T-helper 9 cell (primary cell): ENCODE data around the gene MCRS1.
"Not testable (repeated sequence)": the region's sequence is repeated elsewhere in the genome, so short reads cannot be mapped to it uniquely, and the experiment has no call there.

Experiments used
- DNase-seq: peaks from one replicate; pipeline ENCODE4 v3.0.0-alpha.2; 2020
- total RNA-seq, 2 donors: gene quantifications; one replicate each; lab custom pipeline; 2026; lab: John Stamatoyannopoulos, UW

Gene MCRS1
- 42.2 to 104 reads per million in 2 donors for total RNA-seq

- DNase-seq = peak; percentile 87
Measured at GRCh38 chr12:49567611-49568441, at the start of gene MCRS1. TSS of gene MCRS1 (minus strand) at chr12:49568142. CDS start at chr12:49566731, 1,411 bp downstream.

DNA sequence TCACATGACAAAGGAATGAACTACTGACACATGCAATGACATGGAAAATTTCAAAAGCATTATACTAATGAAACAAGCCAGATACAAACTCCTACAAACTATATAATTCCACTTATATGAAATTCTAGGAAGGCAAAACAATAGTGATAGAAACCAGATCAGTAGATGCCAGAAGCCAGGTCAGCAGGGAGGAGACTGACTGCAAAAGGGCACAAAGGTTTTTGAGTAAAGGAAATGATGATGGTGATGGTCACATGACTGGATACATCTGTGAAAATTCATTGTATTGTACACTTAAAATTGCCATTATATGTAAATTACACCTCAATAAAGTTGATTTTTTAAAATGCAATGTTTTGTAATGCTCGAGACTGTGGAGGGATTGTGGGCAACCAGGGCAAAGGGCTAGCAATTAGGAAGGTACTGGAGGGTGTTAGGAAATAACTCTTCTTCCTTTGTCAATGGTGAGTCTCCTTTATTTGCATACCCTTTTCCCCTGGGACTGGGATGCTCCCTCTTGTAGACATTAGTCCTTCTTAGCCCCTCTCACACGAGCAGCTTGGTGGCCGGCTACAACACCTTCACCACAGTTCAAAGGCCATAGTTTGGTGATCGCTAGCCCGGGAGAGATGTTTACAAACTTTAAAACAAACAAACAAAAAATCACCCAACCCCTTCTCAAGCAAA is 48.7 kb upstream of the MCRS1 start:
- DNase-seq = no peak

- DNase-seq = no peak
Measured at GRCh38 chr12:49615725-49616124, 47.8 kb upstream of the MCRS1 start.

- DNase-seq = no peak
Measured at GRCh38 chr12:49612210-49612609, 44.3 kb upstream of the MCRS1 start.

- DNase-seq = not testable (repeated sequence)
Measured at GRCh38 chr12:49610785-49611184, 42.8 kb upstream of the MCRS1 start.

DNA sequence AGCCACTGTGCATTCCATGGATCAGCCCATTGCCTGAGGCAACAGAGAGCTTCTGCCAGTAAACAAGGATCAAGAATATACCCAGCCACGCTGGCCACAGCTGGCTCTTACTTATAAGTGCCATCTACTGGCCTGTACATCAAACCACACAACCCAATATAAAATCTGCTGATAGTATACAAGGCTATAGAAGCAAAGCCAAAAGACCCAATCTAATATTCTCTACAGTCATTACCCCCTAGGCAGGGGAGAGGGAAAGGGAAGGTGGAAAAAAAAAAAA is 41.9 kb upstream of the MCRS1 start:
- DNase-seq = no peak

GRCh38 chr12:49609059-49609874 is 41.3 kb upstream of the MCRS1 start:
- no peak for DNase-seq

GRCh38 chr12:49605539-49605938 is 37.6 kb upstream of the MCRS1 start, which contains the start of gene FAM186B:
TSS of gene FAM186B (minus strand) at chr12:49605639. CDS start at chr12:49605477, 162 bp downstream.
- not testable (repeated sequence) for DNase-seq

DNA sequence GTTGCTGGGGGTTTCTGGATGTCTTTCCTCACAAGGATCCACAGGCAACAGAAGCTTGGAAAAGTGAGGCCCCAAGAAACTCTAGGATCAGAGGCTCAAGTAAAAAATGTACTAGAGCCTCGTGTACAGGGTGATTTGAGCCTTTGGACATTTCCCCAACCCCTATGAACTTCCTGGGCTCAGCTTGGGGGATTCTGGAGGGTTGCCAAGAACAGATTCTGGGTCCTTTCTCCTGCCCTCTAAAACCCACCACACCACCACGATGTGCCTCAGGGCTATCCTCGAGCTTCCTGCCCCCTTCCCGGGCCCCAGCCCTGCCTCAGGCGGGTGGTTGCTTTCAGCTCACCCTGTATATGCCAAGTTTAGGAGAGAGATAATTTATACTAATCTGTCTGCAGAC is 36.9 kb upstream of the MCRS1 start:
- no peak for DNase-seq

DNA sequence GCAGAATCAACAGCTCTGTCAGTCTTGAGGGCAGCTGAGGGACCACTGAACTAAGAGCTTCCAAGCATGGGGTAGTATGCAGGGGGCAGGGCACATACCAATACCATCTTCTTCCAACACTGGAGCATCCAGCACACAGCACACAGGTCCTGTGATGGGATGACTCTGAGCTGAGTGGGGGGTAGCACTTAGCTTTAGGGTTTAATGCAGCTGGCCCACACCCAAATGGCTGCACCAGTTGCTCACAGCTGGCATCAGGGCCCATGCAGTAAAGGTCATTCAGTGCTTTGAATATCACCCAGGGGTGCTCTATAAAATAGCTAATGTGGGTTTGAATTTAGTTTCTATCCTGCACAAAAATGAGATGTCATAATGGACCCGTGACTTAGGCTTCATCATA is 35.8 kb upstream of the MCRS1 start:
- DNase-seq = no peak

DNA sequence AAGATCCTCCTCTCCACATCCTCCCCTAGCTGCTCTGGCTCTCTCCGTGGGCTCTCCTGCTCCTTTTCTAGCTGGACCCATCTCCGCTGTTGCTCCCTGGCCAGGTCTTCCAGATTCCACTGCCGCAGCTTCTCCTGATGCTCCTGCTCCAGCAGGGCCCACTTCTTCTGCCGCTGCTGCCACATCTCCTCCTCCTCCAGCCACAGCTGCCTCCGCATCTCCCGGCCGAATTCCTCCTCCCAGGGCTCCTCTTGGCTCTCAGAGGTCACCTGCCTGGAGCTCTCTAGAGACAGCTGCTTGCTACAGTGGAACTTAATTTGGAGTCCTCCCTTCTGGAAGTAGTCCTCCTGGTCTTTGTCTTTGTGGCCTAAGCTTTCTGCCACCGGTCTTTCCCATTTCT is 32.0 kb upstream of the MCRS1 start:
- no peak for DNase-seq

DNA sequence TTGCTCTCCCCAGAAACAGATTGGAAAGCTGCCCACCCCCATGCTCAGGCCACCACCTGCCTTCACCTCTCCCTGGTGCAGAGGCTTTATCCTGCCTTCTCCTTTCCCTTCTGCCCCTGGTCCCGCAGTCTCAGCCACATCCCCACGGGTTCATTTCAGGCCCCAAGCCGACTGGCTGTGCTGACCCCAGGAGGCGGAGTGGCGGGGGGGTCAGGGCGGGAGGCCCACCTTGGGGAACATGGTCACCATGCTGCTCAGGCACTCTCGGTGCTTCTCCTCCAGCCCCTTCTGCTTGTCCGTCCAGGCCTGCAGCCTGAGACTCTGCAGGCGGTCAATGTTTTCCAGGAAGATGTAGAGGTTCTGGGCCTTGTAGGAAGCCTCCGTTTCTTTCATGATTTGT is 30.6 kb upstream of the MCRS1 start:
- DNase-seq = no peak

DNA sequence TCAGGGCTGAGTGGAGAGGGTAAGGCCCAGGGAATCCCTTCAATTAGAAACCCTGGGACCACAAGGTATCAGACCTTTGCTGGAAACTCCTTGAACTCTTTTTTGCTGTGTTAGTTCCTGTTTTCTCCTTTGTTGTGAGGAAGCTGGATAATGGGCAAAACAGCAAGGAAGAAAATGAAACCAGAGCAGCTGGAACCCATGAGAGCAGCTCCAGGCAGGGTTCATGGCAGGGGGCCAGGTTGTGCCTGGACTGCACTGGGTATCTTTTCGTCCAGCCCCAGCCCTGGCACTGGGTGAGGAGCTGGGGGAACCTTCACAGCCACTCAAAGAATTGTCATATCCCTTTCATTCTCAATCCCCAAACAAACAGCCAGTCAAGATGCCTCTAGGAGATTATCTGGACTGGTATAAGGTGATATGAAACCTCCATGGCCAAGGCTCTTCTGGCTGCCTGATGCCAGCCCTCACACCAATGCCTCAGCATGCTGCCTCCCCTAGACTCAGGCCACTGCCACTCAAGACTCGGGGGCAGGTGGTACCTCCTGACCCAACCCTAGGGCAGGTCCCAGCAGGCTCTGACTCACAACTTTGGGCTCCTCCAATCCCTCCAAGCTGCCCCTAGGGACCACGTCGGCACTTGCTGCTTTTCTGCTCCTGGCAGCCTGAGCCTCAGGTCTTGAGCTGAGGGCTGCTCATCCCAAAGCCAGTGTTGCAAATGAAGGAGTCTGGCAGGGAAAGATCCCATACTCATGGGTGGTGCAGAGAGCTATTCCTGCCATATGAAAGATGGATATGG is 21.0 kb upstream of the MCRS1 start:
- no peak for DNase-seq

- no peak for DNase-seq
Measured at GRCh38 chr12:49588281-49588680, 20.3 kb upstream of the MCRS1 start.

DNA sequence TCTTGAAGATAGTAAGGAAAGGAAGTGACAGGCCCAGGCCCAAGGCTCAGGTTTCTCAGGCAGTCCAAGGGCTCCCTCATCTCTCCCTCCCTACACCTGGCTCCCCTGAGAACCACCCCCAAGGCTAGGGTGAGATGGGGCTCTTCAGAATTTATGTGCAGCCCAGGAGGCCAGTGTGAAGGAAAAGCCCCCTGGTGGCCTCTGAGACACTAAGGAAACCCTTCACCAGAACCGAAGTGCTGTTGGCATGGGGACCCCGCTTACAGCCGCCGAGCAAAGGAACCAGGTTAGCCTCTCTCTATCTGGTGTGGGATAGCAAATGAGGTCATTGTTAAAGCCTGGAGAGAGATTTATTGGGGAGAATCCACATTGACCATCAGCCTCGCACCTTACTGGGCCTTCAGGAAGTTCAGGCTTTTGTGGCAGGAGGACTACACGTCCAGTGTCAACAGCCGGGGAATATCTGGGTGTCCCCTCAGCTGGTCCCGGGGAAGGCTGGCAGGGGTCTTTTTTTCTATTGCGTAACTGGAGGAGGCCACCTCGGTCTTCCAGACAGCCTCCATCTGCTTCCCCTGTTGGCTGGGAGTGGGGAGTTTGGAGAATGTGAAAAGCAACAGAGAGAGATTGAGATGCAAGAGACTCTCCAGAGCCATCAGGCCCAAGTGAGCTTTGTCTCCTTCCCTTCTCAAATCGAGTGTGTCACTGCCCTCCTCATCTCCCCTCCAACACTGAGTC is 19.4 kb upstream of the MCRS1 start:
- DNase-seq = no peak

DNA sequence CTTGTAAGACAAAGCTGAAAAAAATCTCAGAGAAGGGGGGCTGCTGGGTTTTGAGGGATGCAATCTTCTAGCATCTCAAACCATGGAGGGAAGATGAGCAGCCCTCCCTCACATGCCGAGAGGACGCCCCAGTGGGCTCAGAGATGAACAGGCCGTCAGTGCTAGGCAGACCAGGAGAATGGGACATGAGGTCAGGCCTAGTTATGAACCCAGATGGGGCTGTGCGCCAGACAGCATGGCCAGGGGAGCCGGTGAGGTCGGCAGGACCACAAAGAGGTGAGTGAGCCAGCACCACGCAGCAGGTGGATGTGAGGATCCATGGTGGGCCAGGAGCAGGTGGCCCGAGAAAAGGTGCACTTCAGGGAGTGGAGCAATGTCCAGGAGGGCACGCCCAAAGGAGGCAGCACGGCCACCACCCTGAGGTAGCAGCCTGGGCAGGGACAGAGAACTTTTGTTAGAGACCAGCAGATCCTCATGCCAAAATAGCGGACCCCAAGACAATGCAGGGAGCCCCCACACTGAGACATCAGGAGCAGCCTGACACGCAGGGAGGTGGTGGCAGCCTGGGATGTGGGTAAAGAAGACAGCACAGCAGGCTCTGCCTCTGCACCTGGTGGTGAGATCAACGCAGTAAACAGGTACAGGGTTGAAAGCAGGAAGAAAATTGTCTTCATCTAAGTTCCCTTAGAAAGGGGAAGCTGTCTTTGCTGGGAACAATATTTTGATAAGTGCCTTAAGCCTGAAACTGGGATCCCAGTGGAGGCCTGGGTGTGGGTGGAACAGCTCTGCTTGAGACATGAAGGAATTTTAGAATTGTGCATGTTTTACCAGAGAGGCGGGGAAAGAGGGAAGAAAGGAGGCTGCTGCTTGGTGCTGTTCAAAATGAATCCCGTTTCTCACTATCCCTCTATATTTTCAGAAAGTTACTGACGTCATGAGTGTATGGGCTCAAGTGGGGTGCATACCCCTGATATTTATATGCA is 17.8 kb upstream of the MCRS1 start:
- no peak for DNase-seq

DNA sequence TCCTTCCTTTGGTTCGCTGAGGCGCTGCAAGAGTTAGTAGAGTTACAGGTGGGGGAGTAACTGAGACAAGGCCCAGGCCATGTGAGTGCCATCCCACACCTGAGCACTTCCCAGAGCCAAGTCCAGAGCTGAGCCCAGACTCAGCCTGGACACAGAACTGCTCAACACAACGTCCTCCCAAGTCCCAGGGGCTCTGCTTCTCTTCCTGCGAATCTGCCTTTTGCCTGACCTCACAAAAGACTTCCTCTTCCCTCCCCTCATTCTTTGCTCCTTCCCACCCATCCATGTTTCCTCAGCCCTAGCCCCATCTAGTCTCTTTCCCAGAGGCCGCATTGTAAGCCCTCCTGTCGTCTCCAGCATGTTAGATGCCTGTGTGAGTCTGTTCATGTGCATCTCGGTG is 16.6 kb upstream of the MCRS1 start:
- no peak for DNase-seq

GRCh38 chr12:49583366-49584094 is 15.6 kb upstream of the MCRS1 start:
- no peak for DNase-seq

DNA sequence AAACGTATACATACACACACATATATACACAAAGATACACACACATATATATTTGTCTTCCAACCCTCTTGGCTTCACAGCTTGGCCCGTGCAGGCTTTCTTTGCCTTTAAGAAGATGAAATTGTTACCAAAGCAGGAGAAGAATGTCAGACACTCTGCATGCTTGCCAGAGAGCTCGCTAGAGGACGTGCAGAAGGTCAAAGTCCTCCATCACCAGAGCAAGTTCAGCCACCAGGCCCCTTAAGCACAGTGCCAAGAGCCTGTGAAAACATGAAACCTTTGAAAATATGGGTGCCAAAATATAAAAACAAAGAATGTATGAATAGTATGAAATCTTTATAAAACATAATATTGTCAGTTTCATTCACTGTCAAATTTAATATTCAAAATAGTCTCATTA is 14.9 kb upstream of the MCRS1 start:
- no peak for DNase-seq

DNA sequence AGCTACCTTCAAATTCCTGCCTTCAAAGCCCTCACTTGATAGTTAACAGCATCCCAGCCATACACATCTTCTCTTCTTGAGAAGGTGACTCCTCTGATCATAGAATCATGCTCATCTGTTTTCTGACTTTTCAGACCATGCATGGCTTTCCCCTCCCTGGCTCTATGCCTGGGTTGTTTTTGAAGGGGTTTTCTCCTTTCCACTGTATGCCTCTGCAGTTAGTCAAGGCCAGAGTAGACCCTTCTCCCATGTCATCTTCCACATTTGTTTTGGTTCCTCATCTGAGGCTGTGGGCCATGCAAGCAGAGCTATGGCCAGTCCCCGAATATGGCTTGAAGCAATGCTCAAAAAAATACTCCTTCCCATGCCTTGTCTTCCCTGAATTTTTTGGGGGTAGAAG is 14.3 kb upstream of the MCRS1 start:
- DNase-seq = no peak
